ENCODE data around the gene SLC15A1.

DNA sequence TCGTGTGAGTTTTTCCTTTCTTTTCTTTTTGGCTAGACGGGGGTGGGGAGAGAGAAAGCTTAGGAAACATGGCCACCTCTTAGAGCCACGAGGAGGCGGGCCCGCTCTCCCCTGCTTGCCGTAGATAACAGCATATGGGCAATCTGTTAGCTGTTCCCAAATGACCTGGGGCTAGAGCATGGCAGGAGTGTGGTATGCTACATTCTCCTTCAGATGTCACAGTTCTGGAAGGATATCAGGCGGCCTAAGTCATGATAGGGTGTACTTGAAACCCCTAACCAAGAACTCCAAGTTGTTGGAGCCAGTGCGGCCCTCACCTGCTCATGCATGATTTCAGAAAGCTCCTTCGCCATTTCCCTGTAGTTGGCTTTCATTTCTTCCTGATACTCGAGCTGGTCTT, 44.3 kb upstream of the SLC15A1 start:
- no peak for TF ChIP-seq POLR2AphosphoS5 (IDR thresholded peaks at IDR 0.05; ENCODE audit: low read depth, low read length)
- TF ChIP-seq, protein P1, sequence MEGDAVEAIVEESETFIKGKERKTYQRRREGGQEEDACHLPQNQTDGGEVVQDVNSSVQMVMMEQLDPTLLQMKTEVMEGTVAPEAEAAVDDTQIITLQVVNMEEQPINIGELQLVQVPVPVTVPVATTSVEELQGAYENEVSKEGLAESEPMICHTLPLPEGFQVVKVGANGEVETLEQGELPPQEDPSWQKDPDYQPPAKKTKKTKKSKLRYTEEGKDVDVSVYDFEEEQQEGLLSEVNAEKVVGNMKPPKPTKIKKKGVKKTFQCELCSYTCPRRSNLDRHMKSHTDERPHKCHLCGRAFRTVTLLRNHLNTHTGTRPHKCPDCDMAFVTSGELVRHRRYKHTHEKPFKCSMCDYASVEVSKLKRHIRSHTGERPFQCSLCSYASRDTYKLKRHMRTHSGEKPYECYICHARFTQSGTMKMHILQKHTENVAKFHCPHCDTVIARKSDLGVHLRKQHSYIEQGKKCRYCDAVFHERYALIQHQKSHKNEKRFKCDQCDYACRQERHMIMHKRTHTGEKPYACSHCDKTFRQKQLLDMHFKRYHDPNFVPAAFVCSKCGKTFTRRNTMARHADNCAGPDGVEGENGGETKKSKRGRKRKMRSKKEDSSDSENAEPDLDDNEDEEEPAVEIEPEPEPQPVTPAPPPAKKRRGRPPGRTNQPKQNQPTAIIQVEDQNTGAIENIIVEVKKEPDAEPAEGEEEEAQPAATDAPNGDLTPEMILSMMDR (IDR thresholded peaks at IDR 0.05 in 2 of 3, conservative IDR thresholded peaks at IDR 0.05 in 1 of 3; ENCODE audit: borderline replicate concordance in 1 of 3, insufficient read depth in 1 of 3, low read depth in 2 of 3, low read length in 2 of 3) = no peak
- TF ChIP-seq, protein P2, sequence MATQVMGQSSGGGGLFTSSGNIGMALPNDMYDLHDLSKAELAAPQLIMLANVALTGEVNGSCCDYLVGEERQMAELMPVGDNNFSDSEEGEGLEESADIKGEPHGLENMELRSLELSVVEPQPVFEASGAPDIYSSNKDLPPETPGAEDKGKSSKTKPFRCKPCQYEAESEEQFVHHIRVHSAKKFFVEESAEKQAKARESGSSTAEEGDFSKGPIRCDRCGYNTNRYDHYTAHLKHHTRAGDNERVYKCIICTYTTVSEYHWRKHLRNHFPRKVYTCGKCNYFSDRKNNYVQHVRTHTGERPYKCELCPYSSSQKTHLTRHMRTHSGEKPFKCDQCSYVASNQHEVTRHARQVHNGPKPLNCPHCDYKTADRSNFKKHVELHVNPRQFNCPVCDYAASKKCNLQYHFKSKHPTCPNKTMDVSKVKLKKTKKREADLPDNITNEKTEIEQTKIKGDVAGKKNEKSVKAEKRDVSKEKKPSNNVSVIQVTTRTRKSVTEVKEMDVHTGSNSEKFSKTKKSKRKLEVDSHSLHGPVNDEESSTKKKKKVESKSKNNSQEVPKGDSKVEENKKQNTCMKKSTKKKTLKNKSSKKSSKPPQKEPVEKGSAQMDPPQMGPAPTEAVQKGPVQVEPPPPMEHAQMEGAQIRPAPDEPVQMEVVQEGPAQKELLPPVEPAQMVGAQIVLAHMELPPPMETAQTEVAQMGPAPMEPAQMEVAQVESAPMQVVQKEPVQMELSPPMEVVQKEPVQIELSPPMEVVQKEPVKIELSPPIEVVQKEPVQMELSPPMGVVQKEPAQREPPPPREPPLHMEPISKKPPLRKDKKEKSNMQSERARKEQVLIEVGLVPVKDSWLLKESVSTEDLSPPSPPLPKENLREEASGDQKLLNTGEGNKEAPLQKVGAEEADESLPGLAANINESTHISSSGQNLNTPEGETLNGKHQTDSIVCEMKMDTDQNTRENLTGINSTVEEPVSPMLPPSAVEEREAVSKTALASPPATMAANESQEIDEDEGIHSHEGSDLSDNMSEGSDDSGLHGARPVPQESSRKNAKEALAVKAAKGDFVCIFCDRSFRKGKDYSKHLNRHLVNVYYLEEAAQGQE (IDR thresholded peaks at IDR 0.05; ENCODE audit: low read depth) = no peak

Data from HCT116 (cell line).